ENCODE results near the gene GNG5.
"Not testable (repeated sequence)": the region's sequence is repeated elsewhere in the genome, so short reads cannot be mapped to it uniquely, and the experiment has no call there.

The GNG5 gene

DNA sequence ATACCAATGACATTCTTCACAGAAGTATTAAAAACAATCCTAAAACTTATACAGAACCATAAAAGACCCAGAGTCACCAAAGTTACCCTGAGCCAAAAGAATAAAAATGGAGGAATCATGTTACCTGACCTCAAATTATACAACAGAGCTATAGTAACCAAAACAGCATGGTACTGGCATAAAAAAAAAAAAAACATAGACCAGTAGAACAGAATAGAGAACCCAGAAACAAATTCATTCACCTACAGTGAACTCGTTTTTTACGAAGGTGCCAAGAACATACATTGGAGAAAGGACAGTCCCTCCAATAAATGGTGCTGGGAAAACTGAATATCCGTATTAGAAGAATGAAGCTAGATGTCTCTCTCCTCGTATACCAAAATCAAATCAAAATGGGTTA lies 2.6 kb upstream of the GNG5 start:
- H3K4me3 ChIP-seq (ENCODE audit: insufficient read depth, low read depth, low read length, poor library complexity, severe bottlenecking): no peak overlapping the region
- H3K36me3 ChIP-seq (ENCODE audit: control insufficient read depth, insufficient read depth, low read length): no peaks in the 10 kb centered on the region
- H3K27me3 ChIP-seq (replicated peaks; ENCODE audit: control insufficient read depth, insufficient read depth, low read length, poor library complexity, severe bottlenecking): no peaks in the 10 kb centered on the region
- no peaks in the 10 kb centered on the region for H3K9me3 ChIP-seq (ENCODE audit: control insufficient read depth, low read length)
- peaks cover 11% of the 10 kb centered on the region for H3K4me1 ChIP-seq (ENCODE audit: control insufficient read depth, insufficient read depth, low read length, poor library complexity, severe bottlenecking)
- DNase-seq: no peak
- no peak overlapping the region for H3K27ac ChIP-seq (ENCODE audit: insufficient read depth, low read length, poor library complexity, severe bottlenecking)

DNA sequence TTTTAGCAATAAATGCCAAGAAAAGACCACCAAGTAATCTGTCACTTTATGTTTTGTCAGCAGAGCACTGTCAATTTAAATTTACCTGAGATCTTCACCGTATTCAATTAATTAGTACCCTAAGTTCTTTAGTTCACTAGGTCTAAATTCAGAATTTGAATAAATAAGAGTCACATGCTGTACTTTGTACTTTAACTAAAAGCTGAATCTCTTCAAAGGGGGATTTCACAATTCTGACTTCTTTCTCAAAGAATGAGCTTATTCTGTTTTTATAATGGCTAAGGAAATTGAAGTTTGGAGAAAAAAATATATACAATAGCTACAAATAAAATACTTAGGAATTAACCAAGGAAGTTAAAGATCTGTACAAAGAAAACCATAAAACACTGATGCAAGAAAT lies 2.1 kb upstream of the GNG5 start:
- Histone ChIP-seq H3K27me3 (replicated peaks; ENCODE audit: control insufficient read depth, insufficient read depth, low read length, poor library complexity, severe bottlenecking) (no peaks in the 10 kb centered on the region), H3K4me1 (ENCODE audit: control insufficient read depth, insufficient read depth, low read length, poor library complexity, severe bottlenecking) (peaks cover 15% of the 10 kb centered on the region), H3K27ac (ENCODE audit: insufficient read depth, low read length, poor library complexity, severe bottlenecking) (no peak overlapping the region), H3K36me3 (ENCODE audit: control insufficient read depth, insufficient read depth, low read length) (no peaks in the 10 kb centered on the region), H3K9me3 (ENCODE audit: control insufficient read depth, low read length) (no peaks in the 10 kb centered on the region), H3K4me3 (ENCODE audit: insufficient read depth, low read depth, low read length, poor library complexity, severe bottlenecking) (no peak overlapping the region)
- DNase-seq: no peak

DNA sequence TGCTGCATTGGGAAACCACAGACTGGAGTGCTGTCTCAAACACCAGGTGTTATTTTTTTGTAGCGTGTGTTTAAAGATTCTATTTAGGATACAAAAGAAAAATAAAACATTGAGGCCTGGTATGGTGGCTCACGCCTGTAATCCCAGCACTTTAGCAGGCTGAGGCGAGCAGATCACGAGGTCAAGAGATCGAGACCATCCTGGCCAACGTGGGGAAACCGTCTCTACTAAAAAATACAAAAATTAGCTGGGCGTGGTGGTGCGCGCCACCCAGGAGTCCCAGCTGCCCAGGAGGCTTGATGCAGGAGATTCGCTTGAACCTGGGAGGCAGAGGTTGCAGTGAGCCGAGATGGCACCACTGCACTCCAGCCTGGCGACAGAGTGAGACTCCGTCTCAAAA lies 1.5 kb upstream of the GNG5 start:
- not testable (repeated sequence) for H3K36me3 ChIP-seq (ENCODE audit: control insufficient read depth, insufficient read depth, low read length); H3K4me3 ChIP-seq (ENCODE audit: insufficient read depth, low read depth, low read length, poor library complexity, severe bottlenecking); H3K27me3 ChIP-seq (replicated peaks; ENCODE audit: control insufficient read depth, insufficient read depth, low read length, poor library complexity, severe bottlenecking); H3K9me3 ChIP-seq (ENCODE audit: control insufficient read depth, low read length); DNase-seq; H3K27ac ChIP-seq (ENCODE audit: insufficient read depth, low read length, poor library complexity, severe bottlenecking)
- H3K4me1 ChIP-seq (ENCODE audit: control insufficient read depth, insufficient read depth, low read length, poor library complexity, severe bottlenecking): peaks cover 20% of the 10 kb centered on the region

DNA sequence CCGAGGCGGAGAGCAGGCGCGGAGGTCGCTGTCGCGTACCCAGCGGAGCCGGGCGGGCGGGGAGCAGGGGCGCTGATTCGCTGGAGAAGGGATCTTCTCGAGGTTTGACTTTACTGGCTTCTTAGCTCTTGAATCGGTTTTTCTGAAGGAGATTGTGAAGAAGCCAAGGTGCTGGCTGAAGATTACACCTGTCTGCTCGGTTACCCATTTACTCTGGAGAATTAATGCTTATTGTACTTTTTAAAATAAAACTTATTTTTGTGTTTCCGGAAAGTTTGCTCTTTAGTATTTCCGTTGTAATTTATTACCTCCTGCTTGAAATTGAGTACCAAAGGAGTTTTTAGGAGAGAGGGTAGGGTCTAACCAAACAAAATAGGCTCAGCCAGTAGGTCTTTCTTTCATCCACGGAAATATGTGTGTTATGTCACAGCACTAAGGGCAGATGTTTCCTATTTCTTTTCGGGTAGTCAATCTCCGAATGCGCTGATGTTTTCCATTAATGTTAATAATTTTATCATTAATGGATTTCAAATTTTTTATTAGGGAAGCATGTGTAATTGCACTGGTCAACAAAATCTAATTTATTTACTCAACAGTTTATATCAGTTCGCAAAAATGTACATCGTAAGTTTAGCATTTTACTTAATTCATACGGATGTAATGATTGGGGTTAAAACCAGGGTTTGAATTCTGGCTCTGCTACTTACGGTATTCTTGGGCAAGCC lies 510 bp upstream of the GNG5 start:
- no peak for DNase-seq

DNA sequence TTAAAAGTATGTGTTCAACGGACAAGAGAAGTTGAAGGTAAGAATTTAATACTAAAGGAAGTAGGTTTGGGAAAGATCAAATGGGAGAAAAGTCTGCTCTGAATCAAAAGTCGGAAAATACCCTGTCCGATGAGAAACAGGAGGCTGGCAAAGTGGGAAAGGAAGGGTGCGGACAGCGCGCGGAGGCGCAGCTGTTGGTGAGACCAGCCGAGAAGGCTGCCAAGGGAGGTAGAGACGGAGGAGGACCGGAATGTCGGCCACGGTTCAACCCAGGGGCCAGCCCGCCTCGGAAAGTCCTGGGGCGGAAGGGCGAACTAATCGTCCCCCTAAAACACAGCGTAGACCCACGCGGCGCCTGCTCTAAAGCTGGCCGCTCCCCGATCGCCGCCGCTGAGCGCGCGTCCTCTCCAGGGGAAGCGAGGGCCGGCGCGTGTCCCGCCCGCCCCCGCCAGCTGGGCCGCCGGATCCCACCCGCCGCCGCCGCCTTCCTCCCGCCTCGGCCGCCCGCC lies 834 bp downstream of the GNG5 start:
- no peaks in the 10 kb centered on the region for H3K27me3 ChIP-seq (replicated peaks; ENCODE audit: control insufficient read depth, insufficient read depth, low read length, poor library complexity, severe bottlenecking)
- peaks cover 20% of the 10 kb centered on the region for H3K4me1 ChIP-seq (ENCODE audit: control insufficient read depth, insufficient read depth, low read length, poor library complexity, severe bottlenecking)
- H3K27ac ChIP-seq (ENCODE audit: insufficient read depth, low read length, poor library complexity, severe bottlenecking): peak overlapping the region; percentile 78
- peak overlapping the region; percentile 80 for H3K4me3 ChIP-seq (ENCODE audit: insufficient read depth, low read depth, low read length, poor library complexity, severe bottlenecking)
- no peaks in the 10 kb centered on the region for H3K9me3 ChIP-seq (ENCODE audit: control insufficient read depth, low read length)
- no peak for DNase-seq
- H3K36me3 ChIP-seq (ENCODE audit: control insufficient read depth, insufficient read depth, low read length): no peaks in the 10 kb centered on the region

More for the DNA sequence above, 510 bp upstream of the GNG5 start:
- Histone ChIP-seq H3K9me3 (ENCODE audit: control insufficient read depth, low read length) (no peaks in the 10 kb centered on the region), H3K27ac (ENCODE audit: insufficient read depth, low read length, poor library complexity, severe bottlenecking) (peak overlapping the region; percentile 78), H3K4me3 (ENCODE audit: insufficient read depth, low read depth, low read length, poor library complexity, severe bottlenecking) (peak overlapping the region; percentile 80), H3K36me3 (ENCODE audit: control insufficient read depth, insufficient read depth, low read length) (no peaks in the 10 kb centered on the region), H3K27me3 (replicated peaks; ENCODE audit: control insufficient read depth, insufficient read depth, low read length, poor library complexity, severe bottlenecking) (no peaks in the 10 kb centered on the region), H3K4me1 (ENCODE audit: control insufficient read depth, insufficient read depth, low read length, poor library complexity, severe bottlenecking) (peaks cover 20% of the 10 kb centered on the region)

DNA sequence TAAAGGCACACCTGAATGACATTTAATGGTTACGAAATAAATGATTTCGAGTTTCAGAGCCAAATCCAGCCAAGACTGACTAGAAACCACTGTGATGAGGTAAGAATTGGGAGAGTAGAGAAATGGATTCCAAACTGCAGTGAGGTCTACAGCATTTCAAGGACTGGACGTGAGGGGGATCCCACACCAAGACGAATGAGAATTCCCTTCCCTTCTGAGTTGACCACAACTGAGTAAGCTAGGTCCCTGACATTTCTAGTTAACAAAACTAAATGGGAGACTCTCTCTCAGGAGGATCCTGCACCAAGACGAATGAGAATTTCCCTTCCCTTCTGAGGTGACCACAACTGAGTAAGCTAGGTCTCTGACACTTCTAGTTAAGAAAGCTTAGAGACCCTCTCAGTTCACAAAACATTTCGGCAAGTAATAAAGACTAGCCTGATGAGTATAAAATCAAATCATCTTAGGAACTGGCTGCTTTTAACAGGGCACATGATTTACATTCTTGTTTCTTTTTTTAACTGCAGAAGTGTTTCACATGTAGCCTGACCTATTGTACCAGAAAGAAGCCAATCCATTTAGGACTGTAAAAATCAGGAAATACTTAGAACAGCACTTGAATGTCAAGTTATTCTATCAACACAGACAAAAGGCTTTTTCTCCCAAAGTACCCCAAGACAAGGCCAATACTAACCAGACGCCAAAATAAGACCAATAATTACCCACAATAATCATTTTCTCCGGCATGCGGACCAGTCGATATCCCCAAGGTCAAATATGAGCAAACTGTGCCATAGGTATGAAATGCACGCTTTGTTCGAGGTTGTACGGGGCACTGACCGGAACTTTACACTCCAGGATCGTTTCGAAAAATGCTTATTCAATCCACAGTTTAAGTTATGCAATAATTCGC lies 1.5 kb downstream of the GNG5 start:
- no peaks in the 10 kb centered on the region for H3K27me3 ChIP-seq (replicated peaks; ENCODE audit: control insufficient read depth, insufficient read depth, low read length, poor library complexity, severe bottlenecking)
- H3K4me1 ChIP-seq (ENCODE audit: control insufficient read depth, insufficient read depth, low read length, poor library complexity, severe bottlenecking): peaks cover 20% of the 10 kb centered on the region
- DNase-seq: no peak
- peak overlapping the region; percentile 80 for H3K4me3 ChIP-seq (ENCODE audit: insufficient read depth, low read depth, low read length, poor library complexity, severe bottlenecking)
- H3K36me3 ChIP-seq (ENCODE audit: control insufficient read depth, insufficient read depth, low read length): peaks cover 3% of the 10 kb centered on the region
- no peaks in the 10 kb centered on the region for H3K9me3 ChIP-seq (ENCODE audit: control insufficient read depth, low read length)
- peak overlapping the region; percentile 78 for H3K27ac ChIP-seq (ENCODE audit: insufficient read depth, low read length, poor library complexity, severe bottlenecking)

DNA sequence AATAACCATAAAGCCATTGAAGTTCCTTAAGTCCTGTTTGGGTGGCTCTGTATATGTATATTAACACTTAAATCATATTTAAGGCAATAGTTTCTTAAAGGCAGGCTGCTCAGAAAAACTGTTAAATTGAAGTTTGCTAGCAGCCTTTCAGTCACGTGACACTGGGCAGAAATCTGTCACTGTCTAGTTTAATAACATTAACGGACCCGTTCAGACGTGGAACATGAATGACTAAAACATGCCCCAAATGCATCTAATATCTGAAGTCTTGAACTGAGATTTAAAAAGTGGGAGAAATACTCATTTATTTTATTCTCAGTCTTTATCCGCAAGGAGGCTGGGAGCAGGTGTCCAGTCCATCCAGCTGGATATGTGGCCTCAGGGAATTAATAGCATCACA lies 3.5 kb downstream of the GNG5 start:
- H3K27ac ChIP-seq (ENCODE audit: insufficient read depth, low read length, poor library complexity, severe bottlenecking): peak overlapping the region; percentile 12
- no peaks in the 10 kb centered on the region for H3K9me3 ChIP-seq (ENCODE audit: control insufficient read depth, low read length)
- H3K36me3 ChIP-seq (ENCODE audit: control insufficient read depth, insufficient read depth, low read length): peaks cover 8% of the 10 kb centered on the region
- H3K4me1 ChIP-seq (ENCODE audit: control insufficient read depth, insufficient read depth, low read length, poor library complexity, severe bottlenecking): peaks cover 20% of the 10 kb centered on the region
- DNase-seq: no peak
- H3K27me3 ChIP-seq (replicated peaks; ENCODE audit: control insufficient read depth, insufficient read depth, low read length, poor library complexity, severe bottlenecking): no peaks in the 10 kb centered on the region
- no peak overlapping the region for H3K4me3 ChIP-seq (ENCODE audit: insufficient read depth, low read depth, low read length, poor library complexity, severe bottlenecking)

DNA sequence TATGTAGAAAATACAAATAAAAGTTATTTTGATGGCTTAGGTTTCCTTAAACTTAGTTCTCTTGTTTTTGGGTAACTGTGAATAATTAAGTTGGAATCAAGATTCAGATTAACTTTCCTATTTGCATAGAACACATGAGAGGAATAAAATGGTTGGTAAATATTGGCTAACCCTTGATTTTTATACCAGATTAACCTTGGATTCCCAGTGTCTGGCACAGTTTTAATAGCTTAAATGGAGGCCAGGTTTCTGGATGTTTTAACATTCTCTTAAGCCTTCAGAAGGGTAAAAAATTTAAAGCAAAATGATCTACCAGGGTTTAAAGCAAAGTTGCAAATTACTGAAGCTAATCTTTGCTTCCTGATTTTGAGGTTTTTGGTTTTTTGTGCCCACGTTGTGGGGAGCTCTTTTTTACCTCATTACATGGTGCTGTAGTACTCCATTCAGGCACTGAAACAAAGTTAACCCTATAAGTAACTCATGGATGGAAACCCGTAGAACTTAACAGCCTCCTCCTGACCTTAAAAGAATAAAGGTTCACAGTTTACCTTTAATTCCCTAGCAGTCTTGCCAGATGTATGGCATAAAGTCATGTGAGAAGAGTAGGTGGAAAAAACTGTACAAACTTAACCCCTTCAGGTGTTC lies 8.6 kb downstream of the GNG5 start:
- Histone ChIP-seq H3K27ac (ENCODE audit: insufficient read depth, low read length, poor library complexity, severe bottlenecking) (no peak overlapping the region), H3K4me1 (ENCODE audit: control insufficient read depth, insufficient read depth, low read length, poor library complexity, severe bottlenecking) (no peaks in the 10 kb centered on the region), H3K4me3 (ENCODE audit: insufficient read depth, low read depth, low read length, poor library complexity, severe bottlenecking) (no peak overlapping the region), H3K9me3 (ENCODE audit: control insufficient read depth, low read length) (no peaks in the 10 kb centered on the region), H3K36me3 (ENCODE audit: control insufficient read depth, insufficient read depth, low read length) (peaks cover 50% of the 10 kb centered on the region), H3K27me3 (replicated peaks; ENCODE audit: control insufficient read depth, insufficient read depth, low read length, poor library complexity, severe bottlenecking) (no peaks in the 10 kb centered on the region)
- DNase-seq: no peak

DNA sequence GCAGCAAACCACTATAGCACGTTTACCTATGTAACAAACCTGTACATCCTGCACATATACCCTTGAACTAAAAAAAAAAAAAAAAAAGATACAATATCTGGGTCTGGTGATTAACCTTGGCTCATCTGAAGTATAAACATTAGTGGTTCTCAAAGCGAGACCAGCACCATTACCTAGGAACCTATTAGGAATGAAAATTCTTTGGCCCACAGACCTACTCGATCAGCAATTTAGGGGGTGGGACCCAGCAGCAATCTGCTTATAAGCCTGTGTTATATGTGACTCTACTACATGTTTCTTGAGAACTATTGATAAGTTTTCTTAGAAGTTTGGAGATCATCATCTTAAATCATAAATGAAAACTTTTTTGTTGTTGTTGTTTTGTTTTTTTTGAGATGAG lies 9.9 kb downstream of the GNG5 start:
- Histone ChIP-seq H3K36me3 (ENCODE audit: control insufficient read depth, insufficient read depth, low read length) (peaks cover 61% of the 10 kb centered on the region), H3K27ac (ENCODE audit: insufficient read depth, low read length, poor library complexity, severe bottlenecking) (no peak overlapping the region), H3K27me3 (replicated peaks; ENCODE audit: control insufficient read depth, insufficient read depth, low read length, poor library complexity, severe bottlenecking) (no peaks in the 10 kb centered on the region), H3K4me1 (ENCODE audit: control insufficient read depth, insufficient read depth, low read length, poor library complexity, severe bottlenecking) (no peaks in the 10 kb centered on the region), H3K9me3 (ENCODE audit: control insufficient read depth, low read length) (no peaks in the 10 kb centered on the region), H3K4me3 (ENCODE audit: insufficient read depth, low read depth, low read length, poor library complexity, severe bottlenecking) (no peak overlapping the region)
- DNase-seq: no peak
